Stomach smooth muscle (tissue), 2 donors: ENCODE data around the gene MRPL36.
"Not testable (repeated sequence)": the region's sequence is repeated elsewhere in the genome, so short reads cannot be mapped to it uniquely, and the experiment has no call there.

Experiments
- H3K27ac ChIP-seq: one replicate; pipeline ENCODE4 v1.7.0; 2013; ENCODE audit warnings: mild to moderate bottlenecking, low read length, inconsistent platforms
- H3K27me3 ChIP-seq, 2 donors: one replicate each; pipeline ENCODE4 v1.7.0; 2013; ENCODE audit warnings: low read length in 2 of 2; ENCODE audit not compliant: insufficient read depth in 2 of 2, control insufficient read depth in 1 of 2
- H3K36me3 ChIP-seq, 2 donors: one replicate each; pipeline ENCODE4 v1.7.0; 2013; ENCODE audit warnings: low read length in 2 of 2; ENCODE audit not compliant: control insufficient read depth in 2 of 2, insufficient read depth in 2 of 2
- H3K4me1 ChIP-seq: one replicate; pipeline ENCODE4 v1.7.0; 2013; ENCODE audit warnings: low read length; ENCODE audit not compliant: control insufficient read depth, insufficient read depth
- H3K4me3 ChIP-seq, 2 donors: one replicate each; pipeline ENCODE4 v1.7.0; 2013; ENCODE audit warnings: low read length in 2 of 2
- H3K9ac ChIP-seq, 2 donors: one replicate each; pipeline ENCODE4 v1.7.0; 2013; ENCODE audit warnings: low read length in 2 of 2, mild to moderate bottlenecking in 1 of 2
- H3K9me3 ChIP-seq, 2 donors: one replicate each; pipeline ENCODE4 v1.7.0; 2013; ENCODE audit warnings: low read length in 2 of 2; ENCODE audit not compliant: control insufficient read depth in 2 of 2
- donor health status: healthy.
- donor health status: Pancreatic carcinoma.

The MRPL36 gene

GRCh38 chr5:1799602-1800471, at the start of gene MRPL36:
Gene MRPL36, minus strand, starts transcription at chr5:1799837. Its CDS starts 902 bp downstream, at chr5:1798935.
- Histone ChIP-seq H3K9ac (peak within 1 kb of the TSS; percentile 61 to 75), H3K36me3 (peaks cover 33 to 40% of the 10 kb centered on the region in 2 donors), H3K4me3 (peak within 1 kb of the TSS; percentile 86 to 94), H3K27me3 (no peaks in the 10 kb centered on the region), H3K4me1 (peaks cover 30% of the 10 kb centered on the region), H3K9me3 (no peaks in the 10 kb centered on the region), H3K27ac (peak within 1 kb of the TSS; percentile 58)

- Histone ChIP-seq H3K9me3 (no peaks in the 10 kb centered on the region), H3K27me3 (peaks cover 32 to 33% of the 10 kb centered on the region in 2 donors), H3K4me3 (no peak overlapping the region), H3K9ac (no peak overlapping the region), H3K4me1 (no peaks in the 10 kb centered on the region), H3K27ac (no peak overlapping the region), H3K36me3 (no peaks in the 10 kb centered on the region)
Observed at GRCh38 chr5:1847611-1848010, 48.0 kb upstream of the MRPL36 start.

- Histone ChIP-seq H3K4me3 (no peak overlapping the region), H3K9ac (no peak overlapping the region), H3K9me3 (no peaks in the 10 kb centered on the region), H3K27me3 (peaks cover 32 to 35% of the 10 kb centered on the region in 2 donors), H3K4me1 (no peaks in the 10 kb centered on the region), H3K27ac (no peak overlapping the region), H3K36me3 (no peaks in the 10 kb centered on the region)
Observed at GRCh38 chr5:1847056-1847455, 47.4 kb upstream of the MRPL36 start.

GRCh38 chr5:1846583-1846982, 46.9 kb upstream of the MRPL36 start:
- Histone ChIP-seq H3K4me3 (no peak overlapping the region), H3K4me1 (no peaks in the 10 kb centered on the region), H3K9ac (no peak overlapping the region), H3K27me3 (peaks cover 28 to 31% of the 10 kb centered on the region in 2 donors), H3K27ac (no peak overlapping the region), H3K9me3 (no peaks in the 10 kb centered on the region), H3K36me3 (no peaks in the 10 kb centered on the region)

- H3K27me3 ChIP-seq, result peaks cover 25 to 30% of the 10 kb centered on the region in 2 donors
- H3K27ac ChIP-seq, result no peak overlapping the region
- H3K9ac ChIP-seq, result no peak overlapping the region
- H3K4me1 ChIP-seq, result no peaks in the 10 kb centered on the region
- H3K9me3 ChIP-seq, result no peaks in the 10 kb centered on the region
- H3K4me3 ChIP-seq, result no peak overlapping the region
- no peaks in the 10 kb centered on the region for H3K36me3 ChIP-seq
Observed at GRCh38 chr5:1845696-1846095, 46.1 kb upstream of the MRPL36 start.

GRCh38 chr5:1844708-1845436, 45.2 kb upstream of the MRPL36 start:
- no peaks in the 10 kb centered on the region for H3K36me3 ChIP-seq
- no peaks in the 10 kb centered on the region for H3K9me3 ChIP-seq
- H3K4me3 ChIP-seq, result no peak overlapping the region
- H3K27ac ChIP-seq, result no peak overlapping the region
- H3K4me1 ChIP-seq, result no peaks in the 10 kb centered on the region
- H3K27me3 ChIP-seq, result peaks cover 18 to 32% of the 10 kb centered on the region in 2 donors
- H3K9ac ChIP-seq, result no peak overlapping the region

- peaks cover 18 to 30% of the 10 kb centered on the region in 2 donors for H3K27me3 ChIP-seq
- H3K27ac ChIP-seq, H3K36me3 ChIP-seq: not testable (repeated sequence)
Observed at GRCh38 chr5:1843761-1844160, 44.1 kb upstream of the MRPL36 start.

GRCh38 chr5:1842004-1842819, 42.6 kb upstream of the MRPL36 start:
- Histone ChIP-seq H3K9ac (no peak overlapping the region), H3K4me3 (no peak overlapping the region), H3K9me3 (no peaks in the 10 kb centered on the region), H3K4me1 (no peaks in the 10 kb centered on the region), H3K27ac (no peak overlapping the region), H3K27me3 (peaks cover 9 to 24% of the 10 kb centered on the region in 2 donors), H3K36me3 (no peaks in the 10 kb centered on the region)

More at GRCh38 chr5:1843761-1844160, 44.1 kb upstream of the MRPL36 start:
- H3K9me3 ChIP-seq, H3K4me3 ChIP-seq, H3K9ac ChIP-seq, H3K4me1 ChIP-seq: not testable (repeated sequence)

GRCh38 chr5:1840741-1841521, 41.3 kb upstream of the MRPL36 start:
- no peak overlapping the region for H3K4me3 ChIP-seq
- H3K9ac ChIP-seq, result no peak overlapping the region
- peaks cover 8 to 24% of the 10 kb centered on the region in 2 donors for H3K27me3 ChIP-seq
- no peaks in the 10 kb centered on the region for H3K4me1 ChIP-seq
- no peak overlapping the region for H3K27ac ChIP-seq
- H3K36me3 ChIP-seq, result no peaks in the 10 kb centered on the region
- H3K9me3 ChIP-seq, result no peaks in the 10 kb centered on the region

- Histone ChIP-seq H3K4me3 (no peak overlapping the region), H3K36me3 (no peaks in the 10 kb centered on the region), H3K27ac (no peak overlapping the region), H3K27me3 (peaks cover 8 to 24% of the 10 kb centered on the region in 2 donors), H3K4me1 (no peaks in the 10 kb centered on the region), H3K9ac (no peak overlapping the region), H3K9me3 (no peaks in the 10 kb centered on the region)
Observed at GRCh38 chr5:1840071-1840547, 40.5 kb upstream of the MRPL36 start.
